Loucy (cell line): ENCODE measurements around the gene REPS2.

Experiments
- EZH2phosphoT487 ChIP-seq: fragments of 200-600 bp; IDR thresholded peaks from 2 replicates; pipeline ENCODE4 v1.6.1; 2018; ENCODE audit warnings: antibody characterized with exemption, mild to moderate bottlenecking, moderate library complexity, borderline replicate concordance
- TF ChIP-seq, protein P1 (sequence below): fragments of 200-600 bp; sonication (generic); conservative IDR thresholded peaks from 2 replicates; pipeline ENCODE4 v1.5.1; 2014; ENCODE audit warnings: mild to moderate bottlenecking, antibody characterized with exemption, low read length

DNA sequence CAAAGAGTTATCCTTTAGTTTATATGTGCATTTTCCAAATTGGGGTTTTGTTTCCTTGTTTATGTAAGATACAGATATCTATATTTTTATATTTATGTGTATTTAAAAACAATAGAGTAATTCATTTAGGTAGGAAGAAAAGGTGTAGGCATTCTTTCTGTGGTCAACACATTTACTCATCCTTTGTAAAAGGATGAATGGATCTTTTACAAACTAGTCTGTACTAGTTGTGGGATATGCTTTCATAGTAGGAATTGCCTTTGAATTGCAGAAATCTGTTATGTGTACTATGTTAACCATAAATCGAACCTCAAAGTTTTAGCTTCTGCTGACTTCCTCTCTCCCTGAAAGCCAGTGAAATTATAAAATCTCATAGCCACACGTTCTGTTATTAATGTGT, 128.5 kb downstream of the REPS2 start:
- TF ChIP-seq, protein P1, sequence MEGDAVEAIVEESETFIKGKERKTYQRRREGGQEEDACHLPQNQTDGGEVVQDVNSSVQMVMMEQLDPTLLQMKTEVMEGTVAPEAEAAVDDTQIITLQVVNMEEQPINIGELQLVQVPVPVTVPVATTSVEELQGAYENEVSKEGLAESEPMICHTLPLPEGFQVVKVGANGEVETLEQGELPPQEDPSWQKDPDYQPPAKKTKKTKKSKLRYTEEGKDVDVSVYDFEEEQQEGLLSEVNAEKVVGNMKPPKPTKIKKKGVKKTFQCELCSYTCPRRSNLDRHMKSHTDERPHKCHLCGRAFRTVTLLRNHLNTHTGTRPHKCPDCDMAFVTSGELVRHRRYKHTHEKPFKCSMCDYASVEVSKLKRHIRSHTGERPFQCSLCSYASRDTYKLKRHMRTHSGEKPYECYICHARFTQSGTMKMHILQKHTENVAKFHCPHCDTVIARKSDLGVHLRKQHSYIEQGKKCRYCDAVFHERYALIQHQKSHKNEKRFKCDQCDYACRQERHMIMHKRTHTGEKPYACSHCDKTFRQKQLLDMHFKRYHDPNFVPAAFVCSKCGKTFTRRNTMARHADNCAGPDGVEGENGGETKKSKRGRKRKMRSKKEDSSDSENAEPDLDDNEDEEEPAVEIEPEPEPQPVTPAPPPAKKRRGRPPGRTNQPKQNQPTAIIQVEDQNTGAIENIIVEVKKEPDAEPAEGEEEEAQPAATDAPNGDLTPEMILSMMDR, result no peak
- TF ChIP-seq EZH2phosphoT487, result no peak
